ENCODE measurements around the gene TGFB3.

DNA sequence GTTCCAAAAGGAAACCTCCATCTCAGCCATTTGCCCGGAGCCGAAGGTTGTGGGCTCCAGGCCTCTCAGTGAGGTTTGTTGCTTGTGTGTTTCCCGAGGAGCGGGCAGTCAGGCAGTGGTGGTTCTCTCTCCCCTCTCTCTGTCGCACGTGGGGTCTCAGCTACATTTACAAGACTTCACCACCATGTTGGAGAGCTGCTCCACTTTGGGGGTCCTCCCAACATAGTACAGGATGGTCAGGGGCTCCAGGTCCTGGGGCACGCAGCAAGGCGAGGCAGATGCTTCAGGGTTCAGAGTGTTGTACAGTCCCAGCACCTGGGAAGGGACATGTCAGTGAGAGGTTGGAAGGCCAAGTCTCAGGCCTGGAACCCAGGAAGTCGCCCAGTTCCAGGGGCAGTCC lies 22.8 kb downstream of the TGFB3 start:
- TF ChIP-seq, protein P1, sequence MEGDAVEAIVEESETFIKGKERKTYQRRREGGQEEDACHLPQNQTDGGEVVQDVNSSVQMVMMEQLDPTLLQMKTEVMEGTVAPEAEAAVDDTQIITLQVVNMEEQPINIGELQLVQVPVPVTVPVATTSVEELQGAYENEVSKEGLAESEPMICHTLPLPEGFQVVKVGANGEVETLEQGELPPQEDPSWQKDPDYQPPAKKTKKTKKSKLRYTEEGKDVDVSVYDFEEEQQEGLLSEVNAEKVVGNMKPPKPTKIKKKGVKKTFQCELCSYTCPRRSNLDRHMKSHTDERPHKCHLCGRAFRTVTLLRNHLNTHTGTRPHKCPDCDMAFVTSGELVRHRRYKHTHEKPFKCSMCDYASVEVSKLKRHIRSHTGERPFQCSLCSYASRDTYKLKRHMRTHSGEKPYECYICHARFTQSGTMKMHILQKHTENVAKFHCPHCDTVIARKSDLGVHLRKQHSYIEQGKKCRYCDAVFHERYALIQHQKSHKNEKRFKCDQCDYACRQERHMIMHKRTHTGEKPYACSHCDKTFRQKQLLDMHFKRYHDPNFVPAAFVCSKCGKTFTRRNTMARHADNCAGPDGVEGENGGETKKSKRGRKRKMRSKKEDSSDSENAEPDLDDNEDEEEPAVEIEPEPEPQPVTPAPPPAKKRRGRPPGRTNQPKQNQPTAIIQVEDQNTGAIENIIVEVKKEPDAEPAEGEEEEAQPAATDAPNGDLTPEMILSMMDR (IDR thresholded peaks at IDR 0.05 in 8 of 11, conservative IDR thresholded peaks at IDR 0.05 in 3 of 11): no peak
- TF ChIP-seq POLR2AphosphoS5 (IDR thresholded peaks at IDR 0.05): no peak
